HCT116 (cell line): Measurements from ENCODE around the gene MCF2L. TPM values are rescaled to one million over a fixed set of nuclear protein-coding genes. Genes with fewer than 3 reads are reported as not detected.

Experiments
- ATAC-seq: fragments of 200-7000 bp; cut with Tn5 transposase; 2 replicates; pipeline ENCODE4 v1.9.1; 2020; ENCODE audit warnings: mild to moderate bottlenecking, moderate library complexity
- BruUV-seq: library from RNA; stranded (reverse); fragments of 400-500 nt; replicated peaks from 2 replicates; lab custom pipeline; 2021; lab: Mats Ljungman, UMichigan
- CTCF ChIA-PET: fragments of 300-600 bp; sonication (Branson Sonifier 250); formaldehyde crosslinking; loops from one replicate; lab custom pipeline; 2021; ENCODE audit warnings: antibody characterized with exemption; lab: Charles Lee
- POLR2A ChIA-PET: fragments of 300-600, 350-600 bp; sonication (Branson Sonifier 250); formaldehyde crosslinking; loops from one replicate; lab custom pipeline; 2021; ENCODE audit warnings: antibody characterized with exemption; lab: Charles Lee
- RAD21 ChIA-PET, 2 experiments: fragments of 300-600 bp; sonication (Branson Sonifier 250); formaldehyde crosslinking; loops; one replicate each; lab custom pipeline; 2023; ENCODE audit warnings: low total read pairs in 2 of 2; ENCODE audit not compliant: uncharacterized antibody in 2 of 2, unreplicated experiment in 2 of 2, low non-redundant PET in 1 of 2; lab: Charles Lee
- DNase-seq: peaks from one replicate; pipeline ENCODE4 v3.0.0-alpha.2; 2010; ENCODE audit warnings: low read depth, low spot score
- H2AFZ ChIP-seq: fragments of 200-600 bp; shearing (Covaris generic), sonication (generic); 2 replicates; pipeline ENCODE4 v1.6.1; 2017; ENCODE audit warnings: low read depth, mixed run types, mixed read lengths, antibody characterized with exemption, low read length; ENCODE audit not compliant: poor library complexity, severe bottlenecking
- H3K27ac ChIP-seq: 2 replicates; pipeline ENCODE4 v1.5.1; 2012; ENCODE audit warnings: low read depth, low read length
- H3K27me3 ChIP-seq: fragments of 200-600 bp; sonication (generic); 2 replicates; pipeline ENCODE4 v1.6.1; 2016; ENCODE audit warnings: mixed run types, low read length, mixed read lengths; ENCODE audit not compliant: insufficient read depth
- H3K36me3 ChIP-seq, 2 experiments: fragments of 200-500 bp in 1 of 2; fragments of 200-600 bp in 1 of 2; sonication (Bioruptor generic) in 1 of 2; sonication (generic) in 1 of 2; 2 replicates each; pipeline versions ENCODE4 v1.5.1 to v1.6.1; 2014 to 2016; ENCODE audit warnings: low read length in 2 of 2, inconsistent platforms in 1 of 2, mixed read lengths in 1 of 2, mixed run types in 1 of 2; ENCODE audit not compliant: insufficient read depth in 2 of 2, control insufficient read depth in 1 of 2
- H3K4me1 ChIP-seq, 2 experiments: fragments of 200-600 bp in 1 of 2; sonication (generic) in 1 of 2; 2 replicates each; pipeline versions ENCODE4 v1.5.1 to v1.6.1; 2012 to 2017; ENCODE audit warnings: low read length in 2 of 2, inconsistent platforms in 1 of 2, mild to moderate bottlenecking in 1 of 2, mixed read lengths in 1 of 2, mixed run types in 1 of 2, moderate library complexity in 1 of 2; ENCODE audit not compliant: insufficient read depth in 2 of 2, control insufficient read depth in 1 of 2
- H3K4me2 ChIP-seq: fragments of 200-600 bp; sonication (generic); 2 replicates; pipeline ENCODE4 v1.6.1; 2017; ENCODE audit warnings: mixed run types, low read length, mixed read lengths
- H3K4me3 ChIP-seq, 2 experiments: fragments of 200-600 bp in 1 of 2; sonication (generic) in 1 of 2; replicated peaks in 1 of 2; 2 replicates each; pipeline ENCODE4 v1.5.1; 2011 to 2016; ENCODE audit warnings: low read length in 2 of 2, control low read depth in 1 of 2, low read depth in 1 of 2, mild to moderate bottlenecking in 1 of 2, mixed read lengths in 1 of 2, mixed run types in 1 of 2
- H3K79me2 ChIP-seq: fragments of 200-600 bp; sonication (generic); 2 replicates; pipeline ENCODE4 v1.6.1; 2017; ENCODE audit warnings: mild to moderate bottlenecking, mixed run types, low read length, moderate library complexity, mixed read lengths; ENCODE audit not compliant: insufficient read depth
- H3K9ac ChIP-seq: fragments of 200-600 bp; sonication (generic); 2 replicates; pipeline ENCODE4 v1.6.1; 2016; ENCODE audit warnings: low read length, mixed read lengths
- H3K9me2 ChIP-seq: fragments of 200-600 bp; sonication (generic), shearing (Covaris generic); 2 replicates; pipeline ENCODE4 v1.6.1; 2017; ENCODE audit warnings: mixed run types, mild to moderate bottlenecking, moderate library complexity; ENCODE audit not compliant: insufficient read depth
- H3K9me3 ChIP-seq, 2 experiments: fragments of 200-500 bp in 1 of 2; fragments of 200-600 bp in 1 of 2; sonication (Bioruptor generic) in 1 of 2; sonication (generic) in 1 of 2; 2 replicates each; pipeline ENCODE4 v1.6.1; 2014 to 2017; ENCODE audit warnings: low read length in 2 of 2, mixed read lengths in 2 of 2, inconsistent platforms in 1 of 2, low read depth in 1 of 2, mild to moderate bottlenecking in 1 of 2, mixed run types in 1 of 2, moderate library complexity in 1 of 2; ENCODE audit not compliant: control insufficient read depth in 1 of 2, insufficient read depth in 1 of 2
- H4K20me1 ChIP-seq: fragments of 200-600 bp; sonication (generic), shearing (Covaris generic); 2 replicates; pipeline ENCODE4 v1.6.1; 2017; ENCODE audit warnings: mixed run types, mild to moderate bottlenecking, moderate library complexity; ENCODE audit not compliant: insufficient read depth
- ATF3 ChIP-seq: IDR thresholded peaks from 2 replicates; pipeline ENCODE4 v1.6.1; 2012
- CEBPB ChIP-seq: IDR thresholded peaks from 2 replicates; pipeline ENCODE4 v1.6.1; 2012; ENCODE audit warnings: low read depth
- CTCF ChIP-seq, 3 experiments: fragments of 200-600 bp in 1 of 3; sonication (generic) in 1 of 3; IDR thresholded peaks in 2 of 3; conservative IDR thresholded peaks in 1 of 3; 2 replicates each; pipeline ENCODE4 v1.5.1; 2012 to 2017; ENCODE audit warnings: low read depth in 2 of 3, low read length in 2 of 3, antibody characterized with exemption in 1 of 3, borderline replicate concordance in 1 of 3, control low read depth in 1 of 3, mild to moderate bottlenecking in 1 of 3, mixed read lengths in 1 of 3, mixed run types in 1 of 3, moderate library complexity in 1 of 3; ENCODE audit not compliant: insufficient read depth in 1 of 3
- ELF1 ChIP-seq: IDR thresholded peaks from 2 replicates; pipeline ENCODE4 v1.6.1; 2012; ENCODE audit warnings: low read depth, borderline replicate concordance
- EZH2phosphoT487 ChIP-seq: fragments of 200-600 bp; IDR thresholded peaks from 2 replicates; pipeline ENCODE4 v1.6.1; 2018; ENCODE audit warnings: antibody characterized with exemption, borderline replicate concordance
- POLR2A ChIP-seq: IDR thresholded peaks from 2 replicates; pipeline ENCODE4 v1.7.0; 2011; ENCODE audit warnings: borderline replicate concordance; ENCODE audit not compliant: insufficient read depth, insufficient read length; ENCODE audit errors: extremely low read depth
- POLR2AphosphoS5 ChIP-seq: IDR thresholded peaks from 2 replicates; pipeline ENCODE4 v1.6.1; 2011; ENCODE audit warnings: mild to moderate bottlenecking, low read depth, low read length, moderate library complexity
- RAD21 ChIP-seq: IDR thresholded peaks from 2 replicates; pipeline ENCODE4 v1.6.1; 2012; ENCODE audit warnings: low read depth, mild to moderate bottlenecking
- REST ChIP-seq: IDR thresholded peaks from 2 replicates; pipeline ENCODE4 v1.6.1; 2012; ENCODE audit warnings: low read depth
- SIN3A ChIP-seq: IDR thresholded peaks from 2 replicates; pipeline ENCODE4 v1.6.1; 2012; ENCODE audit warnings: low read depth
- SRF ChIP-seq: IDR thresholded peaks from 2 replicates; pipeline ENCODE4 v1.6.1; 2012; ENCODE audit warnings: low read depth
- ZFX ChIP-seq: fragments of 450-650 bp; IDR thresholded peaks from 2 replicates; pipeline ENCODE4 v1.6.1; 2017
- intact Hi-C: fragments of 100-400 bp; cut with micrococcal nuclease; formaldehyde crosslinking; loops from 2 replicates; pipeline ENCODE4 v1.10.0; 2022
- total RNA-seq: library from RNA; stranded (reverse); gene quantifications from one replicate; pipeline ENCODE4 v1.2.1, GENCODE V29; 2021; ENCODE audit not compliant: unreplicated experiment

Gene MCF2L
- total RNA-seq, 1 experiment from 2014 or later: 19.3 TPM

- TF ChIP-seq SIN3A: no peak
- TF ChIP-seq ZFX: no peak
- TF ChIP-seq POLR2A: no peak
- TF ChIP-seq ELF1: no peak
- TF ChIP-seq POLR2AphosphoS5: no peak
- no peak for TF ChIP-seq RAD21
- no peak for TF ChIP-seq EZH2phosphoT487
- H3K4me1 ChIP-seq: peaks cover 0 to 11% of the 10 kb centered on the region in 2 experiments; a peak in 1 of 4 replicates
- H3K4me2 ChIP-seq: no peak overlapping the region
- no TSS peak for BruUV-seq
- DNase-seq: no peak
- no peak overlapping the region for H3K27ac ChIP-seq
- ChIA-PET POLR2A (no interaction called here), RAD21 (no interaction called here), CTCF (no interaction called here)
- intact Hi-C loops: no loop called here
- H3K27me3 ChIP-seq: no peaks in the 10 kb centered on the region
- H3K79me2 ChIP-seq: no peaks in the 10 kb centered on the region
- no peaks in the 10 kb centered on the region for H3K36me3 ChIP-seq
- H4K20me1 ChIP-seq: no peaks in the 10 kb centered on the region
- no peaks in the 10 kb centered on the region for H3K9me2 ChIP-seq
- H2AFZ ChIP-seq: no peak overlapping the region
- H3K9ac ChIP-seq: no peak overlapping the region
- H3K4me3 ChIP-seq: no peak overlapping the region
- no peaks in the 10 kb centered on the region for H3K9me3 ChIP-seq
- no peak for ATAC-seq
These were observed 137.0 kb downstream of the MCF2L start for GRCh38 chr13:113105921-113106452.

GRCh38 chr13:113106711-113107351 is 137.8 kb downstream of the MCF2L start:
- no peak for ATAC-seq
- Histone ChIP-seq H3K79me2 (no peaks in the 10 kb centered on the region), H3K27ac (no peak overlapping the region), H3K4me3 (no peak overlapping the region), H3K27me3 (no peaks in the 10 kb centered on the region)
- CTCF ChIA-PET: no interaction called here
- TF ChIP-seq CTCF (IDR thresholded peaks at IDR 0.05 in 2 of 3, conservative IDR thresholded peaks at IDR 0.05 in 1 of 3; ENCODE audit: borderline replicate concordance in 1 of 3, insufficient read depth in 1 of 3, low read depth in 2 of 3, low read length in 2 of 3): no peak
- TF ChIP-seq REST: no peak
- TF ChIP-seq CEBPB: no peak
- TF ChIP-seq SRF: no peak
- no peak for TF ChIP-seq SIN3A
- no peak for TF ChIP-seq POLR2AphosphoS5
- no peak for TF ChIP-seq ATF3
- TF ChIP-seq, all 23 proteins: peak for 0
- Histone ChIP-seq H3K9me3 (no peaks in the 10 kb centered on the region), H3K9me2 (no peaks in the 10 kb centered on the region), H3K36me3 (no peaks in the 10 kb centered on the region), H4K20me1 (no peaks in the 10 kb centered on the region), H3K4me2 (no peak overlapping the region), H3K4me1 (peaks cover 0 to 11% of the 10 kb centered on the region in 2 experiments; a peak in 1 of 4 replicates), H3K9ac (no peak overlapping the region), H2AFZ (no peak overlapping the region)
- no peak for DNase-seq
- POLR2A ChIA-PET: no interaction called here
- intact Hi-C loops: no loop called here
- no TSS peak for BruUV-seq
- RAD21 ChIA-PET: no interaction called here
